PC-3 (cell line): ENCODE data around the gene FHIP1B. TPM values are rescaled to one million over a fixed set of nuclear protein-coding genes. Genes with fewer than 3 reads are reported as not detected.

Experiments
- ATAC-seq: fragments of 200-7000 bp; cut with Tn5 transposase; 2 replicates; pipeline ENCODE4 v1.9.1; 2020; ENCODE audit warnings: mild to moderate bottlenecking, moderate library complexity
- BruUV-seq: library from RNA; stranded (reverse); fragments of 400-500 nt; replicated peaks from 2 replicates; lab custom pipeline; 2021; lab: Mats Ljungman, UMichigan
- CTCF ChIA-PET: fragments of 300-600 bp; sonication (Branson Sonifier 250); formaldehyde crosslinking; loops from one replicate; lab custom pipeline; 2022; ENCODE audit warnings: antibody characterized with exemption; lab: Charles Lee
- POLR2A ChIA-PET: fragments of 300-600 bp; sonication (Branson Sonifier 250); formaldehyde crosslinking; loops from one replicate; lab custom pipeline; 2022; ENCODE audit warnings: antibody characterized with exemption; ENCODE audit not compliant: unreplicated experiment; lab: Charles Lee
- DNase-seq: peaks from one replicate; pipeline ENCODE4 v3.0.0-alpha.2; 2015
- H2AFZ ChIP-seq: fragments of 300-600 bp; sonication (generic); 2 replicates; pipeline ENCODE4 v1.6.0; 2016; ENCODE audit warnings: antibody characterized with exemption, low read length
- H3F3A ChIP-seq: fragments of 300-600 bp; sonication (generic); one replicate; pipeline ENCODE4 v1.6.0; 2017; ENCODE audit warnings: antibody characterized with exemption, low read length, control low read depth, mild to moderate bottlenecking; ENCODE audit not compliant: unreplicated experiment
- H3K27ac ChIP-seq: fragments of 300-600 bp; sonication (generic); 2 replicates; pipeline ENCODE4 v1.5.1; 2016; ENCODE audit warnings: mild to moderate bottlenecking, low read length
- H3K27me3 ChIP-seq: fragments of 300-600 bp; sonication (generic); 2 replicates; pipeline ENCODE4 v1.6.1; 2016; ENCODE audit warnings: low read length, mixed read lengths
- H3K36me3 ChIP-seq: fragments of 300-600 bp; sonication (generic); 2 replicates; pipeline ENCODE4 v1.6.1; 2016; ENCODE audit warnings: low read depth, mixed run types, low read length, mixed read lengths
- H3K4me1 ChIP-seq: fragments of 300-600 bp; sonication (generic); 2 replicates; pipeline ENCODE4 v1.5.1; 2016; ENCODE audit warnings: low read length; ENCODE audit not compliant: insufficient read depth
- H3K4me2 ChIP-seq: fragments of 300-600 bp; sonication (generic); 2 replicates; pipeline ENCODE4 v1.6.0; 2016; ENCODE audit warnings: low read length
- H3K4me3 ChIP-seq: fragments of 300-600 bp; sonication (generic); 2 replicates; pipeline ENCODE4 v1.5.1; 2016; ENCODE audit warnings: mild to moderate bottlenecking, low read length, mixed read lengths
- H3K79me2 ChIP-seq: fragments of 300-600 bp; sonication (generic); 2 replicates; pipeline ENCODE4 v1.6.1; 2017; ENCODE audit warnings: low read length, mixed read lengths
- H3K9ac ChIP-seq: fragments of 300-600 bp; sonication (generic); 2 replicates; pipeline ENCODE4 v1.6.0; 2016; ENCODE audit warnings: mild to moderate bottlenecking, low read length
- H3K9me2 ChIP-seq: fragments of 300-600 bp; sonication (generic); replicated peaks from 2 replicates; pipeline ENCODE4 v1.6.1; 2016; ENCODE audit warnings: mixed run types, low read length, mixed read lengths
- H3K9me3 ChIP-seq: fragments of 300-600 bp; sonication (generic); 2 replicates; pipeline ENCODE4 v1.6.1; 2016; ENCODE audit warnings: low read length, mixed read lengths
- H4K20me1 ChIP-seq: fragments of 300-600 bp; sonication (generic); 2 replicates; pipeline ENCODE4 v1.6.1; 2016; ENCODE audit warnings: low read length, mixed read lengths
- EZH2 ChIP-seq: fragments of 300-600 bp; sonication (generic); IDR thresholded peaks from one replicate; pipeline ENCODE4 v1.6.1; 2017; ENCODE audit warnings: antibody characterized with exemption, mild to moderate bottlenecking, low read length; ENCODE audit not compliant: unreplicated experiment
- EZH2phosphoT487 ChIP-seq: fragments of 300-600 bp; sonication (generic); IDR thresholded peaks from 2 replicates; pipeline ENCODE4 v1.6.1; 2018; ENCODE audit warnings: mild to moderate bottlenecking, antibody characterized with exemption, low read length, borderline replicate concordance
- intact Hi-C: fragments of 100-400 bp; cut with micrococcal nuclease; formaldehyde crosslinking; loops from 2 replicates; pipeline ENCODE4 v1.9.0; 2023
- total RNA-seq: library from RNA; depleted of rRNA; stranded (reverse); fragments of >200 nt; gene quantifications from 2 replicates; pipeline ENCODE4 v1.2.3, GENCODE V29; 2014
- TF ChIP-seq, protein P1 (sequence below): fragments of 300-600 bp; sonication (generic); conservative IDR thresholded peaks from 2 replicates; pipeline ENCODE4 v1.5.1; 2017; ENCODE audit warnings: antibody characterized with exemption, low read depth, mild to moderate bottlenecking, low read length

FHIP1B gene
- total RNA-seq, 1 experiment from 2014 or later: 30.4 TPM

DNA sequence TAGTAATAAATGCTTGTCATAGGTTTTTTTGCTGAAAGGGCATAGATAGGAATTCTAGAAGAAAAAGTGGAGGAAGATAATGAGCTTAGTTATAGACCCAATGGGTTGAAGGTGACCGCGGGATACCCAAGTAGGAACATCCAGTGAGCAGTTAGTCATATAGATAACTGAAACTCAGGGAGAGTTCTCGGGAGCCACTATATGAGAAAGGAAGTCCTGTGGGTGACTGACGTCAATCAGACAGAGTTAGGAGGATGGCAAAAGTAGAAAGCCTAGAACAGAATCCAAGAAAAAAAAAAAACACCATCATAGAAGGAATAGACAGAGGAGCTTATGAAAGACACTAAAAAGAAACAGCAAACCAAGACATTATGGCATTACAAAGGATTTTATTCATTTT is 2.8 kb upstream of the FHIP1B start:
- no TSS peak for BruUV-seq
- TF ChIP-seq EZH2: no peak
- Histone ChIP-seq H3K4me1 (peaks cover 11% of the 10 kb centered on the region), H3K27ac (no peak overlapping the region), H2AFZ (no peak overlapping the region), H3K36me3 (no peaks in the 10 kb centered on the region), H3K9ac (no peak overlapping the region), H3K27me3 (no peaks in the 10 kb centered on the region; the same call in 1 of the 2 replicates), H3K9me2 (no peaks in the 10 kb centered on the region), H4K20me1 (peaks cover 5% of the 10 kb centered on the region; the same call in 1 of the 2 replicates), H3K79me2 (peaks cover 22% of the 10 kb centered on the region), H3F3A (no peaks in the 10 kb centered on the region), H3K4me3 (no peak overlapping the region), H3K4me2 (no peak overlapping the region), H3K9me3 (no peaks in the 10 kb centered on the region)
- ChIA-PET POLR2A (interaction anchor here (0.7 kb wide), 1 partner anchor 32 kb away, joined by 6 read pairs; no protein-coding TSS in a partner anchor), CTCF (no interaction called here)
- DNase-seq (no peak), ATAC-seq (no peak)
- intact Hi-C loops: no loop called here

DNA sequence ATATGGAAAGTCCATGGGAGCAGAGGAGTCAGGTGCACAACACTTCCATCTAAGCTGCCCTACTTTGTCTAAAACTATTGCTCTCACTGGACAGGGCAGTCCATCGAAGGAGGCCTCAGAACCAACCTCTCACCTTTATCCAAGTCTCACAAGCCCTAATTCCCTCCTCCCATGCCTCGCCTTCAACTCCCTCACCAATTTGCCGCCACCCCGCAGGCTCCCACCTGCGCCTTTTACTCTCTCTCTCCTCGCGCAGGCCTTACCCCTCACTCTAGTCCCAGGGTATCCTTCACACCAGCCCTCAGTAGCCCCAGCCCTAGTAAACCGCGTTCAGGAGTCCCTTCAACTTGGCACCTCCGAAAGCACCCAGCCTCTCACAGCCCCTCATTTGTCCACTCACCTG is 451 bp downstream of the FHIP1B start:
- TSS peak; percentile 45 for BruUV-seq
- peaks cover 5% of the 10 kb centered on the region; the same call in 1 of the 2 replicates for H4K20me1 ChIP-seq
- H3K79me2 ChIP-seq: peaks cover 54% of the 10 kb centered on the region
- H3K36me3 ChIP-seq: no peaks in the 10 kb centered on the region
- intact Hi-C loops: loop anchor here (1.0 kb wide), 1 partner anchor 15 kb away; no protein-coding TSS in a partner anchor
- H3F3A ChIP-seq: no peaks in the 10 kb centered on the region
- H3K4me3 ChIP-seq: peak overlapping the region; percentile 91
- peak overlapping the region; percentile 90 for H3K4me2 ChIP-seq
- DNase-seq (no peak), ATAC-seq (peak; percentile 1)
- peak overlapping the region; percentile 91 for H3K9ac ChIP-seq
- ChIA-PET CTCF (no interaction called here), POLR2A (interaction anchor here (0.5 kb wide), 1 partner anchor 19 kb away, joined by 5 read pairs; no protein-coding TSS in a partner anchor)
- no peak for TF ChIP-seq EZH2phosphoT487
- TF ChIP-seq, protein P1, sequence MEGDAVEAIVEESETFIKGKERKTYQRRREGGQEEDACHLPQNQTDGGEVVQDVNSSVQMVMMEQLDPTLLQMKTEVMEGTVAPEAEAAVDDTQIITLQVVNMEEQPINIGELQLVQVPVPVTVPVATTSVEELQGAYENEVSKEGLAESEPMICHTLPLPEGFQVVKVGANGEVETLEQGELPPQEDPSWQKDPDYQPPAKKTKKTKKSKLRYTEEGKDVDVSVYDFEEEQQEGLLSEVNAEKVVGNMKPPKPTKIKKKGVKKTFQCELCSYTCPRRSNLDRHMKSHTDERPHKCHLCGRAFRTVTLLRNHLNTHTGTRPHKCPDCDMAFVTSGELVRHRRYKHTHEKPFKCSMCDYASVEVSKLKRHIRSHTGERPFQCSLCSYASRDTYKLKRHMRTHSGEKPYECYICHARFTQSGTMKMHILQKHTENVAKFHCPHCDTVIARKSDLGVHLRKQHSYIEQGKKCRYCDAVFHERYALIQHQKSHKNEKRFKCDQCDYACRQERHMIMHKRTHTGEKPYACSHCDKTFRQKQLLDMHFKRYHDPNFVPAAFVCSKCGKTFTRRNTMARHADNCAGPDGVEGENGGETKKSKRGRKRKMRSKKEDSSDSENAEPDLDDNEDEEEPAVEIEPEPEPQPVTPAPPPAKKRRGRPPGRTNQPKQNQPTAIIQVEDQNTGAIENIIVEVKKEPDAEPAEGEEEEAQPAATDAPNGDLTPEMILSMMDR: no peak
- no peaks in the 10 kb centered on the region for H3K9me2 ChIP-seq
- H3K27ac ChIP-seq: no peak overlapping the region
- peaks cover 11% of the 10 kb centered on the region for H3K4me1 ChIP-seq
- peak overlapping the region; percentile 84 for H2AFZ ChIP-seq
- H3K27me3 ChIP-seq: no peaks in the 10 kb centered on the region
- H3K9me3 ChIP-seq: no peaks in the 10 kb centered on the region

DNA sequence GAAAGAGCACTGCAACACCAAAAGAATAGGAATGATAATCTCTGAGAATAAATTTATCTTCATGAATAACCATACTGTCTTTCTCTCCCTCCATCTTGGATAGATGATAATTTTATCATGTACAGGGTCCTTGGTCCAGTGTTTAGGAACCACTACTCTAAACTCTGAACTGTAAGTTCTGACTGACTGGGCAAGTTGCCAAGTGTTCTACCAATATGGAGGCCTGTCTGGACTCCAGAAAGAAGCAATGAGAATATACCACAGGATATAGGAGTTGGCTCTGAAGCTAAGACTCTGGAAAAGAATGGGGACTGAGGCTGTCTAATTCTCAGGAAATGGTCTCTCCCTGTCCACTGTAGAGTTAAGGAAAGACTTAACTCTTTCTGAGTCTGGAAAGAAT is 1.5 kb downstream of the FHIP1B start:
- Histone ChIP-seq H3K4me2 (peak overlapping the region; percentile 90), H3K27ac (no peak overlapping the region), H3K27me3 (no peaks in the 10 kb centered on the region), H3K4me3 (peak overlapping the region; percentile 91; the same call in 1 of the 2 replicates), H3F3A (no peaks in the 10 kb centered on the region), H3K4me1 (peaks cover 11% of the 10 kb centered on the region), H4K20me1 (peaks cover 5% of the 10 kb centered on the region; the same call in 1 of the 2 replicates), H3K79me2 (peaks cover 63% of the 10 kb centered on the region), H3K36me3 (no peaks in the 10 kb centered on the region), H2AFZ (no peak overlapping the region), H3K9me2 (no peaks in the 10 kb centered on the region), H3K9ac (no peak overlapping the region), H3K9me3 (no peaks in the 10 kb centered on the region)
- ATAC-seq (no peak), DNase-seq (no peak)
- CTCF ChIA-PET: no interaction called here
- POLR2A ChIA-PET: no interaction called here
- no TSS peak for BruUV-seq
- intact Hi-C loops: no loop called here
- TF ChIP-seq EZH2phosphoT487 (no peak), EZH2 (no peak)
- TF ChIP-seq, protein P1: no peak
